SJSA1 (cell line): Measurements from ENCODE around the gene STXBP1. TPM values are rescaled to one million over a fixed set of nuclear protein-coding genes. Genes with fewer than 3 reads are reported as not detected.

ENCODE experiments used
- DNase-seq, 2 experiments: peaks; one replicate each; pipeline ENCODE4 v3.0.0-alpha.2; 2015 to 2020; ENCODE audit warnings: low spot score in 2 of 2, low read depth in 1 of 2
- H3K27ac ChIP-seq: fragments of 250-450 bp; sonication (Bioruptor Pico); 2 replicates; pipeline ENCODE4 v1.5.1; 2020; ENCODE audit warnings: mild to moderate bottlenecking, moderate library complexity
- H3K27me3 ChIP-seq: fragments of 250-450 bp; sonication (Bioruptor Pico); replicated peaks from 2 replicates; pipeline ENCODE4 v1.5.1; 2020; ENCODE audit warnings: mild to moderate bottlenecking, moderate library complexity
- H3K36me3 ChIP-seq: fragments of 250-450 bp; sonication (Bioruptor Pico); 2 replicates; pipeline ENCODE4 v1.5.1; 2020; ENCODE audit warnings: mild to moderate bottlenecking
- H3K4me1 ChIP-seq: fragments of 250-450 bp; sonication (Bioruptor Pico); replicated peaks from 2 replicates; pipeline ENCODE4 v1.6.1; 2021; ENCODE audit warnings: mild to moderate bottlenecking
- H3K4me3 ChIP-seq: fragments of 250-450 bp; sonication (Bioruptor Pico); 2 replicates; pipeline ENCODE4 v1.5.1; 2020; ENCODE audit warnings: mild to moderate bottlenecking
- H3K9me3 ChIP-seq: fragments of 250-450 bp; sonication (Bioruptor Pico); replicated peaks from 2 replicates; pipeline ENCODE4 v1.5.1; 2020; ENCODE audit warnings: mild to moderate bottlenecking
- total RNA-seq: library from RNA; depleted of rRNA; stranded (reverse); fragments of >200 nt; shearing (Covaris generic); gene quantifications from 2 replicates; pipeline ENCODE4 v1.2.3, GENCODE V29; 2014

The STXBP1 gene
- total RNA-seq, 1 experiment from 2014 or later: 18.4 TPM

DNA sequence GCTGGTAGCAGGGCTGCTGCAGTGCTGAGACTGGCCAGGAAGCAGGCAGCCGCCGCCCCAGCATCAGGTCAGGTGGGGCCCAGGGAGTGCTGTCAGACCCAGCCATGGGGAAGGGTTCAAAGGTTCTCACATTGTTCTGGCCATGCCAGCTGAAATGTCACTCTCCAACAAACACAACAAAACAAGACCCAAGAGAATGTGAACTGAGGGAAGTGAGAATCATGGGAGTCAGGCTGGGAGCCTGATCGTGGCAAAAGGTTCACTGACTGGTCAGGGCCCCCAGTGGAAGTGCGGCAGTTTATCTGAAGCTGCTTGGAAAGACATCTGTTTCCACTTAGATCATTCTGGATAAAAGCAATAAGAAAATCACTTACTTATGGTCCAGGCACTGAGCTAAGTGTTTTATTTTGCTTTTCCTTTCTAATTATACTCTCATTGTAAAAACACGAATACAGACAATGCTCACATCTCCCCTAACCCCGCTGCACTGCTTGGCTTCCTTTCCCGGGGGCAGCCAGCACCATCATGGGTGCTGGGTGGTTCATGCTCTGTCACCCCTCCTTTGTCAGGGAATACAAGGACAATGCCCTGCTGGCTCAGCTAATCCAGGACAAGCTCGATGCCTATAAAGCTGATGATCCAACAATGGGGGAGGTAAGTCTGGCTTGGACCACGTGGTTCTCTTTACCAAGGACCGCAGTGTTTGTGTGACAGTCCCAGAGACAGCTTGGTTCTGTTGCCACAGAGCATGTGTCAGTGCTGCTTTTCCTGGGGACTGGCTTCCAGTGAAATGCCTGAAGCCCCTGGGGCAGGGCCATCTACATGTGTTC lies 52.8 kb downstream of the STXBP1 start:
- peak overlapping the region; percentile 14; the same call in 1 of the 2 replicates for H3K27ac ChIP-seq
- DNase-seq: peak; percentile 47 to 64
- H3K4me3 ChIP-seq: no peak overlapping the region
- H3K36me3 ChIP-seq: peaks cover 51% of the 10 kb centered on the region
- H3K27me3 ChIP-seq: no peaks in the 10 kb centered on the region
- peaks cover 22% of the 10 kb centered on the region for H3K4me1 ChIP-seq
- no peaks in the 10 kb centered on the region for H3K9me3 ChIP-seq

DNA sequence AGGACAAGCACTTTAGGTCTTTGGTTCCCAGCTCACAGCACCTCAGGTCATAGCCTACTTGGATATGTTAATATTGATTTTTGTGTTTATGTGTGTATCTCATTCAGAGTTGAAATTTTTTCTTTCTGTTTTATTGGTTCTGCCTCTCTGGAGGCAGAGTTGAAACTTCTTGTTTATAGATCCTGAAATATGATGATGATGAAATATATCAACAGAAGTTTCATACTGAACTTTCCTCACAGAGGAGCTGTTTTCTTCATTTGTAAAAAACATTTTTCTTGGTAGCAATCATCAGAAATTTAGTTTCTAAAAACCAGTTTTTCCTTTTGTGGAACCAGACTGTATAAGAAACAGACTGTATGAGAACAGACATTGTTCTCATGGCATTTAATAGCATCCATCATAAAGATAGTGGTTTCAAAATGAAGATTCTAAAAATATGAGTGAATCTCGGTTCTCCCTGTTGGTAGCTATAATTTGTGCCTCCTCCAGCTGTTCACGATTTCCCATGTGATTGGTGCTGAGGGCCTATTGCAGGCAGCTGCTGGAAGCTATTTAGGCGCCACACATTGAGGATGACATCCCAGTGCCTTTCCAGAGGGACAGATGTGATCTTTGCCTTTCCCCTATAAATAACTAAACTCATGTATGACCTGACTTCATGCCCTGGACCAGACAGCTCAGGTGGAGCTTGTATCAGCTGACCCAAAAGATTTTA lies 55.2 kb downstream of the STXBP1 start:
- no peaks in the 10 kb centered on the region for H3K9me3 ChIP-seq
- DNase-seq: no peak
- H3K27ac ChIP-seq: no peak overlapping the region
- H3K4me1 ChIP-seq: peaks cover 22% of the 10 kb centered on the region
- H3K27me3 ChIP-seq: no peaks in the 10 kb centered on the region
- H3K36me3 ChIP-seq: peaks cover 57% of the 10 kb centered on the region
- no peak overlapping the region for H3K4me3 ChIP-seq

DNA sequence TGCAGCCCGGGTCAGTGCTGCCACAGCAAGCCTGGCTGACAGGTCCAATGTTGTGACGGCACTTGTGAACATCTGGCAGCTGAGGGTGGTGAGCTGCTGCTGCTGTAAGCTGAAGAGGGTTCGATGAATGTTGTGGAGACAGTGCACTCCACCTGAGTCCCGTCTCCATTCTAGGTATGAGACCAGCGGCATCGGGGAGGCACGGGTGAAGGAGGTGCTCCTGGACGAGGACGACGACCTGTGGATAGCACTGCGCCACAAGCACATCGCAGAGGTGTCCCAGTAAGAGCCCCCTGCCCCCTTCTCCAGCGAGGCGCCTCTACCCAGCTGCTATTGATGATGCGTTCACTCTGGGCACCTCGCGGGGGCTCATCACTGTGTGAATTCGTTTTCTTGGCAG lies 55.8 kb downstream of the STXBP1 start:
- H3K27me3 ChIP-seq: no peaks in the 10 kb centered on the region
- H3K4me1 ChIP-seq: peaks cover 22% of the 10 kb centered on the region
- no peak overlapping the region for H3K4me3 ChIP-seq
- H3K36me3 ChIP-seq: peaks cover 58% of the 10 kb centered on the region
- H3K9me3 ChIP-seq: no peaks in the 10 kb centered on the region
- no peak overlapping the region for H3K27ac ChIP-seq
- DNase-seq: no peak

DNA sequence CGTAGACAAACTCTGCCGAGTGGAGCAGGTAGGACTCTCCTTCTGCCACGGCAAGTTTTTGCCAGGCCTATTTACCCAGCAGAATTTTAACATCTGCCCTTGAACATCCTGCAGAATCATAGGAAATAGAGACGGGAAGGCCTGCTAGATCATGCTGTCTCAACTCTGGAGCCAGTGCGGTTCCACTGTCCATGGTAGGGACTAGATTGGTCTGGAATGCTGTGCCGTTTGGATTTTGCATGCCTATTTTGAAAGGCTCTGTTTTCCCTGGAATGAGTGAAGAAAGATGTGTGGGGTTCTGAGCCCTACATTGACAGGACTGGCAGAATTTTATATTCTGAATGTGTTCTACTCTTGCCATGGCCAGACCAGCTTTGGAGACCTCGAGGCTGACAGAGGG lies 61.2 kb downstream of the STXBP1 start:
- Histone ChIP-seq H3K36me3 (peaks cover 50% of the 10 kb centered on the region), H3K4me1 (no peaks in the 10 kb centered on the region), H3K27ac (no peak overlapping the region), H3K27me3 (no peaks in the 10 kb centered on the region), H3K4me3 (no peak overlapping the region), H3K9me3 (no peaks in the 10 kb centered on the region)
- no peak for DNase-seq

DNA sequence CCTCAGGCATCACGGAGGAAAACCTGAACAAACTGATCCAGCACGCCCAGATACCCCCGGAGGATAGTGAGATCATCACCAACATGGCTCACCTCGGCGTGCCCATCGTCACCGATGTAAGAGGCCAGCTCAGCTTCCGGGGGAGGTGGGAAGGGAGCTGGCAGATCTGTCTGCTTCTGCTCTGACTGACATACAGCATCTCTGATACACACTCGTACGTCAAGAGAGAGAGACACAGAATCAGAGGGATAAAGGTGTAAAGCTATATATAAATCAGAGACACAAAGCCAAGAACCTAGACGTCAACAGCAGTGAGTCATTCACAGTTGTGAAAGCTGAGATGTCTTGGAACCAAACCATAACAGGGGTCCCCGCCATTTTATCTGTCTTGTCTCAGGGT lies 64.6 kb downstream of the STXBP1 start:
- Histone ChIP-seq H3K9me3 (no peaks in the 10 kb centered on the region), H3K4me1 (no peaks in the 10 kb centered on the region), H3K4me3 (no peak overlapping the region), H3K27ac (no peak overlapping the region), H3K27me3 (no peaks in the 10 kb centered on the region), H3K36me3 (peaks cover 56% of the 10 kb centered on the region)
- no peak for DNase-seq

DNA sequence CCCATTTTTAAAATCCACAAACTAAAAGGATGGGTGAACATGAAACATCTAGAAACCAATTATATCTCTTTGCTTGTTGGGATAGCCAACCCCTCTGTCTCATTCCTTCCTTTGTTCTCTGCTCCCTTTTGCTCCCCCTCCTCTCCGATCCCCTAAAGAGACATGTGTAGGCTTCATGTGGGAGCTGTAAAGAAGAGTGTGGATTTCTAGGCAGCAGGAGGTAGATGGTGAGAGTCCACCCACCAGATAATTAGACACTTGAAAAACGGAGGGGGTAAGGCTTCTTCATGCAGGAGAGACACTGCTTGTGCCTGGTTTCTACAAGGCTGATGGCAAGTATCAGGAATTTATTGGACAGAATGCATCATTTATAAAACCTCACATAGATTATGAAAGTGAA lies 67.4 kb downstream of the STXBP1 start:
- peaks cover 61% of the 10 kb centered on the region for H3K36me3 ChIP-seq
- DNase-seq: no peak

DNA sequence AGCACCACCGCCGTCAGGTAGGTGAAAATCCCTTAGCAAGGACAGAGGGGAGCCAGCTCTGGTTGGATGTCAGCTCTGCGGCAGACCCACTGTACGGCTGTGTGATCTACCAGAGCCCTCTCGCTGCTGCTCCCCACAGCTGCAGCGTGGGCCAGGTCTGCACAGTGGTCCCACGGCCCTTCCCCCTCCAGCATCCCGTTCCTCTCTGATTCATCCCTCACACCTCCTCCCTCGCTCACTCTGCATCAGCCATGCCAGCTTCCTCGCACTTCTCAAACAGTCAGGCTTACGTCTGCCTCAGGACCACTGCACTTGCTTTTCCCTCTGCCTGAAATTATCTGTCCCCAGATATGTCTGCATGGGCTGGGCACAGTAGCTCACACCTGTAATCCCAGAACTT lies 68.1 kb downstream of the STXBP1 start:
- Histone ChIP-seq H3K9me3 (no peaks in the 10 kb centered on the region), H3K27ac (no peak overlapping the region), H3K27me3 (no peaks in the 10 kb centered on the region), H3K4me3 (no peak overlapping the region), H3K36me3 (peaks cover 65% of the 10 kb centered on the region), H3K4me1 (peaks cover 11% of the 10 kb centered on the region)
- no peak for DNase-seq

More for the DNA sequence above, 67.4 kb downstream of the STXBP1 start:
- Histone ChIP-seq H3K4me1 (peaks cover 7% of the 10 kb centered on the region), H3K27me3 (no peaks in the 10 kb centered on the region), H3K9me3 (no peaks in the 10 kb centered on the region), H3K4me3 (no peak overlapping the region), H3K27ac (no peak overlapping the region)

DNA sequence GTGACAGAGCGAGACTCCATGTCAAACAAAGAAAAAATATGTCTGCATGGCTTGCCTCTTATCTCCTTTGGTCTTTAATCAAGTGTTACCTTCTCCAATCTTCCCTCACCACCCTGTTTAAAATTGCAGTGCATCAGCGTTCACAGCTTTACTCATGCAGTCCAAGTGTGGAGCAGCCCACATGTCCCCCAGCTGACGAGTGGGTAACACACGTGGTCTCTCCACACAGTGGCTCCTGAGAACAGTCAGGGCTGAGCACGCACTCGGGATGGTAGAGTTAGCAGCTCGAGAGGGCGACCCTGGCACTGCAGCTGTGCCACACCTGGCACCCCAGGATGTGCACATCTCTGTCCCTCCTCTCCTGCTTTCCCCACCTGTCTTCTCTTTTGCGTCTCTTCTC lies 68.8 kb downstream of the STXBP1 start:
- Histone ChIP-seq H3K9me3 (no peaks in the 10 kb centered on the region), H3K27me3 (no peaks in the 10 kb centered on the region), H3K36me3 (peaks cover 66% of the 10 kb centered on the region), H3K4me1 (peaks cover 11% of the 10 kb centered on the region), H3K27ac (no peak overlapping the region), H3K4me3 (no peak overlapping the region)
- DNase-seq: no peak

DNA sequence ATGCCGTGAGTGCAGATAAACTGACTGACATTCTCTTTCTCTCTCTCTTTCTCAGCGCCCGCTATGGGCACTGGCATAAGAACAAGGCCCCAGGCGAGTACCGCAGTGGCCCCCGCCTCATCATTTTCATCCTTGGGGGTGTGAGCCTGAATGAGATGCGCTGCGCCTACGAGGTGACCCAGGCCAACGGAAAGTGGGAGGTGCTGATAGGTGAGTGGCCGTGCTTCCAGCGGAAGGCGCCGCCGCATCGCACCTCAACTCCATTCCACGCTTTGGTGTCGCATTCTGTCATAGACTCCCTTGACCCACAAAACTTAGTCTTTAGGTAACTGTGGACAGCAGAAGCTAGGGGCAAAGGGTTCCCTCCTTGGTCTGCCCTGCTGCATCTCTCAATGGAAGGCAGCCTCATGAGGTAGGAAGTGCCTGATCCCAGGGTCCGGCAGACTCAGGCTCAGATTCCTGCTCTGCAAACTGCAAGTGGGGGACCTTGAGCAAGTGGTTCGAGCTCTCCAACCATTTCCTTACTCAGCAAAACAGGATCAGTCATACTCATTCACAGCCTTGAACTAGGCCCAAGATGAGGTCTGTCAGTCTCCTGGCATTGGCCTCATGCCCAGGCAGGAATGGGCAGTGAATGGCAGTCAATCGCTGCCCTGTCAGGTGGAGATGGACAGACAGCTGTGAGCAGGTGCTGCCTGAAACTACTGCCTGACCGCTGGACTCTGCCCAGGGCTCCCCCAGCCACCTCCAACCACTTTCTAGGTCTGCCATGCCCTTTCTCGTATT lies 70.5 kb downstream of the STXBP1 start:
- Histone ChIP-seq H3K27me3 (no peaks in the 10 kb centered on the region), H3K4me3 (no peak overlapping the region), H3K27ac (no peak overlapping the region), H3K9me3 (no peaks in the 10 kb centered on the region), H3K4me1 (peaks cover 11% of the 10 kb centered on the region), H3K36me3 (peaks cover 70% of the 10 kb centered on the region)
- DNase-seq: no peak

DNA sequence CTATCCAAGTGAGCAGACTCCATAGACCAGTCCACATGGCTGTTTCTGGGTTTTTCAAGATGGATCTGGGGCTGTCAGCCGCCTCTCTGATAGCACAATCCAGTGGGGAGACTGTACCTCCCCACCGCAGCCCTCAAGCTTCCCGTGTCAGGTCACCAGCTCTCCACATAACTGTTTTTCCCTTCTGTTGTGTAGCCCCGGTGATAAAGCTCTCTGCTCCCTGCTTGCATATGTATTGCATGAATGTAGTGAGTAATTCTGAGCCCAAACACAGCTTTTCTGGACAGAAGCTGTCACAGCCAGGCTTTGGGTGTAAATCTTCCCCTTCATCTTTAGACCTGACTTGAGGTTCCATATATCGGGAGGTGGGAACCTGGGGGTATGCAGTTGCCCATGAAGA lies 71.6 kb downstream of the STXBP1 start:
- Histone ChIP-seq H3K27ac (no peak overlapping the region), H3K27me3 (no peaks in the 10 kb centered on the region), H3K9me3 (no peaks in the 10 kb centered on the region), H3K4me3 (no peak overlapping the region), H3K4me1 (peaks cover 11% of the 10 kb centered on the region), H3K36me3 (peaks cover 64% of the 10 kb centered on the region)
- DNase-seq: no peak

DNA sequence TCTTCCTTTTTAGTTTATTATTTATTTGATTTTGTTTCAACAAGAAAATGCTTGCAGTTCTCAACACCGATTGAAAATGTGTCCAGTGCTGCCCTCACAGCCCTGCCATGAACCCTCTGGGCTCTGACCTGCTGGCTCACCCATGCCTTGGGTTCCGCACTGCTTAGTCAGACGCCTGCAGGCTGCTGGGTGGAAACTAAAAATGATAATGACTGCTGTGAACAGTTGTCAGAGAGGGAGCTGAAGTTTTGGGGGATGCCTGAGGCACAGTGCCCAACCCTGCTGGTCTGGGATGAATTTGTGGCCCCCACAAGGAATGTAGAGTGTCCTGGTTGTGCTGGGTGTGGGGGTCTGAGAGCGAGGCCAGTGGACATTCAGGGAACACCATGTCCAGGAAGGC lies 72.5 kb downstream of the STXBP1 start:
- no peak overlapping the region for H3K4me3 ChIP-seq
- no peaks in the 10 kb centered on the region for H3K27me3 ChIP-seq
- peaks cover 11% of the 10 kb centered on the region for H3K4me1 ChIP-seq
- no peak for DNase-seq
- H3K36me3 ChIP-seq: peaks cover 67% of the 10 kb centered on the region
- no peaks in the 10 kb centered on the region for H3K9me3 ChIP-seq
- peak overlapping the region; percentile 11; the same call in 1 of the 2 replicates for H3K27ac ChIP-seq

DNA sequence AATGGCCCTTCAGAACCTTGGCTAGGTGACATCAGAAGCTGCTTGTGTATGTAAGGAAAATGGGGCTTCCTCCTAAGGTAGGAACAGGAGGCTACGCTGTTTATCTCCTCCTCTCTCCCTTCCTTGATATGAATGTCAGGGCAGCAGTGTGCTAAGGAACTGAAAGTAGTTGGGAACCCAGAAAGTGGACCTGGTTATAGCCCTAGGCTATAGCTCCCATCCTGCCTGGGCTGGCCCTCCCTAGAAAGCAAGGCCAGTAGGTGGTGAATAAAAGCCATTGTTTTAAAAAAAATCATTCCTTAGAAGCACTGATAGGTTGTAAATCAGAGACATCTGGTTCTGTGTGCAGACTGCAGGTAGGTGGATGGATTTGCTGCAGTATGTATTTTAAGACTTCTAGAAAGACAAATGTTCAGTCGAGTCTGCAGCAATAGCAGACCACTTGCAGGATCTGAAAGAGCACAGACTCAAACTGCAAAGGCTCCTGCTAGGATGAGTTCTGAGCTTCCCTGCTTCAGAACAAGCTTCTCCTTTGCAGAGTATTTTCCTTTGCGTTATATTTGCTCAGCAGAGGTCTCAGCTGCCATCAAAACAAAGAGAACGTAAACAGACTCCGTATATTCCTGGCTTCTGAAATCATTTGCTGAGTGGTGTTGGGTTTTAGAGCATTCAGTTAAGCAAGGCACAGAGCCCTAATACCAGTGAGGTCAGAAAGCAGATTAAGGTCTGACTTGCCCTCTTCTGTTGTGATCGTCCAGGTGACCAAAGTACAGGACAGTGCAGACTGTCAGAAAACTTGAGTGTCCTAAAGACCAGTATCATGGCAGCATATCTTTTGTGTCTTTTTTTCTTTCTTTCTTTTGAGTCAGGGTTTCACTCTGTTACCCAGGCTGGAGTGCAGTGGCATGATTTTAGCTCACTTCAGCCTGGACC lies 74.7 kb downstream of the STXBP1 start:
- Histone ChIP-seq H3K36me3 (peaks cover 66% of the 10 kb centered on the region), H3K27me3 (no peaks in the 10 kb centered on the region), H3K4me3 (no peak overlapping the region), H3K27ac (no peak overlapping the region), H3K9me3 (no peaks in the 10 kb centered on the region), H3K4me1 (peaks cover 11% of the 10 kb centered on the region)
- DNase-seq: no peak
